GM06990 (cell line): ENCODE measurements around the gene C19orf53.

Source experiments
- DNase-seq: peaks from one replicate; pipeline ENCODE4 v3.0.0-alpha.2; 2011; ENCODE audit not compliant: insufficient read length; ENCODE audit errors: extremely low read depth
- H3K27me3 ChIP-seq: replicated peaks from 2 replicates; pipeline ENCODE4 v1.6.0; 2011; ENCODE audit warnings: low read length; ENCODE audit not compliant: control insufficient read depth, insufficient read depth
- H3K36me3 ChIP-seq: 2 replicates; pipeline ENCODE4 v1.5.1; 2011; ENCODE audit warnings: low read length; ENCODE audit not compliant: control insufficient read depth, insufficient read depth
- H3K4me3 ChIP-seq: replicated peaks from 2 replicates; pipeline ENCODE4 v1.5.1; 2011; ENCODE audit warnings: low read depth, mild to moderate bottlenecking, control low read depth, low read length
- CTCF ChIP-seq: IDR thresholded peaks from 2 replicates; pipeline ENCODE4 v1.5.1; 2011; ENCODE audit warnings: low read length, control low read depth, mild to moderate bottlenecking, inconsistent platforms; ENCODE audit not compliant: insufficient read depth, poor library complexity, severe bottlenecking

Gene C19orf53

GRCh38 chr19:13774217-13775191 lies at the start of gene C19orf53:
Gene C19orf53 (plus strand): TSS chr19:13774456. CDS start chr19:13774478, 22 bp downstream.
- H3K36me3 ChIP-seq: peaks cover 18% of the 10 kb centered on the region

GRCh38 chr19:13726323-13726722 lies 47.9 kb upstream of the C19orf53 start:
- TF ChIP-seq CTCF: no peak
- Histone ChIP-seq H3K4me3 (no peak overlapping the region), H3K36me3 (no peaks in the 10 kb centered on the region), H3K27me3 (no peaks in the 10 kb centered on the region)
- DNase-seq: no peak

More at GRCh38 chr19:13774217-13775191, at the start of gene C19orf53:
- Histone ChIP-seq H3K4me3 (peak within 1 kb of the TSS; percentile 82), H3K27me3 (no peaks in the 10 kb centered on the region)
- DNase-seq: peak; percentile 86
- no peak for TF ChIP-seq CTCF

GRCh38 chr19:13727798-13728197 lies 46.5 kb upstream of the C19orf53 start:
- no peak for DNase-seq
- Histone ChIP-seq H3K27me3 (no peaks in the 10 kb centered on the region), H3K36me3 (no peaks in the 10 kb centered on the region), H3K4me3 (no peak overlapping the region)
- no peak for TF ChIP-seq CTCF

- TF ChIP-seq CTCF: no peak
- Histone ChIP-seq H3K36me3 (no peaks in the 10 kb centered on the region), H3K4me3 (no peak overlapping the region), H3K27me3 (no peaks in the 10 kb centered on the region)
- no peak for DNase-seq
Observed at GRCh38 chr19:13729859-13730258, 44.4 kb upstream of the C19orf53 start.

GRCh38 chr19:13731147-13731964 lies 42.9 kb upstream of the C19orf53 start:
- H3K36me3 ChIP-seq: no peaks in the 10 kb centered on the region
- peak overlapping the region; percentile 76 for H3K4me3 ChIP-seq
- no peaks in the 10 kb centered on the region for H3K27me3 ChIP-seq
- TF ChIP-seq CTCF: no peak
- peak; percentile 95 for DNase-seq
